ENCODE data around the gene IGFN1.
A peak's percentile ranks its signal among the peaks of the same experiment; 100 is the strongest.

IGFN1 gene

DNA sequence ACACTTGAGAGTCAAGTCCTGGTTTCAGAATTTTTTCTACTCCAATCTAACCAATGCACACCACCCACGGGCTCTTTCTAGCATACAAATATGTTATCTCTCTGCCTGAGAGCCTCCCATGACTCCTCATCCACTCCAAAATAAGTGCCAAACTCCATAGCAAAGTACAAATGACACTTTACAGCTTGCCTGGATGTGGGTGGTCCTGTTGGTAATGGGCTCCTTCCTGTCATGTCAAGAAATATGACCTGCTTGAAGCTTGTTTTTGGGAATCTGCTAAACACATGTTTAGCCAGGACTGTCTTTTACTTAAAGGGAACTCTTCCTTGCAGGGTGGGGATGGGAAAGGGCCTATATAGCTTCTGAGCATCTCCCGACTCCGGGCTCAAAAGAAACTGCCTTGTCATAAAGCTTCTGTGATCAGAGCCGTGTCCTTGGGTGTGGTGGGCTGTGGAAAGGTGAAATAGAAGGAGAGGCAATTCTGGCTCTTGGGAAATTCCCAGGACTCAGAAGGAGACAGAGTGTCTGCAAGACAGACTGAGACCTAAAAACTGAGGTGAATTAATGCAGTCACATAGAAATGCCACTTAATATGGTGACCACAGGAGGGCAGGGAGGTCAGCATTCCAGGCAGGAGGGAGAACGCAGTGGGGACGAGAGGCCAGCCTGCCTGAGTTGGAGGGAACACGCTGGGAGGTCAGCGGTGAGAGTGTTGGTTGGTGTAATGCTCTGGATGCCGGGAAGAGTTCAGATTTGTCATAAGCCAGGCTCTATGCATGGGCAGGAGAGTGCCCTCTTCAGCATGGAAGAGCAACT is 6.1 kb upstream of the IGFN1 start:
- TF ChIP-seq, protein P1, sequence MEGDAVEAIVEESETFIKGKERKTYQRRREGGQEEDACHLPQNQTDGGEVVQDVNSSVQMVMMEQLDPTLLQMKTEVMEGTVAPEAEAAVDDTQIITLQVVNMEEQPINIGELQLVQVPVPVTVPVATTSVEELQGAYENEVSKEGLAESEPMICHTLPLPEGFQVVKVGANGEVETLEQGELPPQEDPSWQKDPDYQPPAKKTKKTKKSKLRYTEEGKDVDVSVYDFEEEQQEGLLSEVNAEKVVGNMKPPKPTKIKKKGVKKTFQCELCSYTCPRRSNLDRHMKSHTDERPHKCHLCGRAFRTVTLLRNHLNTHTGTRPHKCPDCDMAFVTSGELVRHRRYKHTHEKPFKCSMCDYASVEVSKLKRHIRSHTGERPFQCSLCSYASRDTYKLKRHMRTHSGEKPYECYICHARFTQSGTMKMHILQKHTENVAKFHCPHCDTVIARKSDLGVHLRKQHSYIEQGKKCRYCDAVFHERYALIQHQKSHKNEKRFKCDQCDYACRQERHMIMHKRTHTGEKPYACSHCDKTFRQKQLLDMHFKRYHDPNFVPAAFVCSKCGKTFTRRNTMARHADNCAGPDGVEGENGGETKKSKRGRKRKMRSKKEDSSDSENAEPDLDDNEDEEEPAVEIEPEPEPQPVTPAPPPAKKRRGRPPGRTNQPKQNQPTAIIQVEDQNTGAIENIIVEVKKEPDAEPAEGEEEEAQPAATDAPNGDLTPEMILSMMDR (IDR thresholded peaks at IDR 0.05; ENCODE audit: borderline replicate concordance, extremely low read depth, low read length, poor library complexity, severe bottlenecking), result peak; percentile 48
- no peak for TF ChIP-seq EZH2 (IDR thresholded peaks at IDR 0.05; ENCODE audit: borderline replicate concordance, low read depth, low read length, severe bottlenecking)
- no peak overlapping the region for H2AFZ ChIP-seq (ENCODE audit: low read depth, low read length)
- H3K27me3 ChIP-seq (ENCODE audit: insufficient read depth, low read length, poor library complexity), result peaks cover 46% of the 10 kb centered on the region

DNA sequence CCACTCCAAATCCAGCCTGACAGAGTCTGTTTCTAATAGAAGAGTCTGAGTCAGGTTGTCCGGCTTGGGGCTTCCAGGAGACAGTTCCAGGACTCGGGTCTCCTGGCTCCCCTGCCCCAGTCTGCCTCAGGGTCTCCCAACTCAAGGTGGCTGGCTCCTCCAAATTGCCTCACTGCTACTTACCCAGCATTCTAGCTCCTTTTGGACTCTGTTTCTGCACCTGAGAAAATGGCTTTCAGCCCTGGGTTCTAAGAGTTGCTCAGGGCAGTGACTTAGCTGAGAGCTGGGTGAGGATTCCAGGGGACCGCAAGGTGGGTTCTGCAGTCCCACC is 5.5 kb upstream of the IGFN1 start:
- Histone ChIP-seq H3K9ac (ENCODE audit: low read depth, low read length) (no peak overlapping the region), H3K9me3 (ENCODE audit: insufficient read depth, low read length, severe bottlenecking) (no peaks in the 10 kb centered on the region), H3K79me2 (ENCODE audit: insufficient read depth, low read length) (no peaks in the 10 kb centered on the region), H3K4me3 (ENCODE audit: low read depth in 1 of 2, low read length in 2 of 2) (no peak overlapping the region), H3K27me3 (ENCODE audit: insufficient read depth, low read length, poor library complexity) (peaks cover 47% of the 10 kb centered on the region), H3K36me3 (ENCODE audit: insufficient read depth, low read length) (no peaks in the 10 kb centered on the region), H2AFZ (ENCODE audit: low read depth, low read length) (no peak overlapping the region), H4K20me1 (ENCODE audit: insufficient read depth, low read length) (no peaks in the 10 kb centered on the region), H3K4me2 (ENCODE audit: insufficient read depth, low read length) (no peak overlapping the region), H3K27ac (ENCODE audit: low read length) (no peak overlapping the region), H3K4me1 (ENCODE audit: insufficient read depth, low read length) (no peaks in the 10 kb centered on the region)
- ATAC-seq (ENCODE audit: insufficient read depth, low read depth) (no peak), DNase-seq (no peak)
- TF ChIP-seq EZH2 (IDR thresholded peaks at IDR 0.05; ENCODE audit: borderline replicate concordance, low read depth, low read length, severe bottlenecking), result no peak
- TF ChIP-seq, protein P1 (IDR thresholded peaks at IDR 0.05; ENCODE audit: borderline replicate concordance, extremely low read depth, low read length, poor library complexity, severe bottlenecking), result no peak

More for the DNA sequence above, 6.1 kb upstream of the IGFN1 start:
- H3K4me1 ChIP-seq (ENCODE audit: insufficient read depth, low read length), result no peaks in the 10 kb centered on the region
- H3K27ac ChIP-seq (ENCODE audit: low read length), result no peak overlapping the region
- H3K4me2 ChIP-seq (ENCODE audit: insufficient read depth, low read length), result no peak overlapping the region
- H3K4me3 ChIP-seq (ENCODE audit: low read depth in 1 of 2, low read length in 2 of 2), result no peak overlapping the region
- H3K36me3 ChIP-seq (ENCODE audit: insufficient read depth, low read length), result no peaks in the 10 kb centered on the region
- no peaks in the 10 kb centered on the region for H3K79me2 ChIP-seq (ENCODE audit: insufficient read depth, low read length)
- H4K20me1 ChIP-seq (ENCODE audit: insufficient read depth, low read length), result no peaks in the 10 kb centered on the region
- ATAC-seq (ENCODE audit: insufficient read depth, low read depth) (peak; percentile 49; the same call in 1 of the 3 replicates), DNase-seq (no peak)
- no peaks in the 10 kb centered on the region for H3K9me3 ChIP-seq (ENCODE audit: insufficient read depth, low read length, severe bottlenecking)
- no peak overlapping the region for H3K9ac ChIP-seq (ENCODE audit: low read depth, low read length)

DNA sequence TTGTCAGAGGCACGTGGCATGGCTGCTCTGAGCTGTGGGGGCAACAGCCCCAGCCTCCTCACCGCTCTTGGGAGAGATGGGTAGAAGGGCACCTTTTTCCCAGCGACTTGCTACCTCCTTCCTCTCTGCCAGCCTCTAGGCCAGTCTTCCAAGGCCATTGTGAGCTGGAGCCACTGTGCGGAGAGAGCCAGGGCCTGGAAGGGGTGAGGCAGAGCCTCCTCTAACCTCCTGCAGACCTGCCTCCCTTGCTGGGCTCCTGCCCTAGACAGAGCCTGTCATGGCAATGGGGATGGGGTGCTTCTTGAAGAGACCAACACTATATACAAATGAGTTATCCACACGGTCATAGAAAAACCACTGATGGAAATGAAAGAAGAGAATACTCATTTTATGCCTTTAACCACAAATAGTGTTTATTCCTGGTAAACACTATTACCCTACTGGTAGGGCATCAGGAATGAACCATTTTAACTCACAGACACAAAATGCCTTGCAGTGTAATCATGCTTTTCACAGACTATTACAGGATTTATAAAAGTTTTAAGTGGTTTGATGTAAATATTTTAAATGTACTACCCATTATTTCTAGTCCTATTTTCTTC is 5.0 kb upstream of the IGFN1 start:
- TF ChIP-seq EZH2 (IDR thresholded peaks at IDR 0.05; ENCODE audit: borderline replicate concordance, low read depth, low read length, severe bottlenecking), result no peak
- TF ChIP-seq, protein P1 (IDR thresholded peaks at IDR 0.05; ENCODE audit: borderline replicate concordance, extremely low read depth, low read length, poor library complexity, severe bottlenecking), result no peak

More for the DNA sequence above, 5.0 kb upstream of the IGFN1 start:
- Histone ChIP-seq H3K4me1 (ENCODE audit: insufficient read depth, low read length) (no peaks in the 10 kb centered on the region), H3K9ac (ENCODE audit: low read depth, low read length) (no peak overlapping the region), H3K36me3 (ENCODE audit: insufficient read depth, low read length) (no peaks in the 10 kb centered on the region), H3K79me2 (ENCODE audit: insufficient read depth, low read length) (no peaks in the 10 kb centered on the region), H3K4me2 (ENCODE audit: insufficient read depth, low read length) (no peak overlapping the region), H2AFZ (ENCODE audit: low read depth, low read length) (no peak overlapping the region), H3K4me3 (ENCODE audit: low read depth in 1 of 2, low read length in 2 of 2) (no peak overlapping the region), H3K27ac (ENCODE audit: low read length) (no peak overlapping the region), H4K20me1 (ENCODE audit: insufficient read depth, low read length) (peaks cover 2% of the 10 kb centered on the region; the same call in 1 of the 2 replicates), H3K27me3 (ENCODE audit: insufficient read depth, low read length, poor library complexity) (peaks cover 49% of the 10 kb centered on the region), H3K9me3 (ENCODE audit: insufficient read depth, low read length, severe bottlenecking) (no peaks in the 10 kb centered on the region)
- no peak for DNase-seq
- ATAC-seq (ENCODE audit: insufficient read depth, low read depth), result no peak
